D341Med (cell line): ENCODE measurements around the gene SCAANT1.
A peak's percentile ranks its signal among the peaks of the same experiment; 100 is the strongest.

Source experiments
- DNase-seq: peaks from one replicate; pipeline ENCODE4 v3.0.0; 2012; ENCODE audit warnings: low spot score

Gene SCAANT1

GRCh38 chr3:63934041-63934866, 22.1 kb upstream of the SCAANT1 start:
- no peak for DNase-seq

GRCh38 chr3:63933459-63933858, 21.3 kb upstream of the SCAANT1 start:
- no peak for DNase-seq

DNA sequence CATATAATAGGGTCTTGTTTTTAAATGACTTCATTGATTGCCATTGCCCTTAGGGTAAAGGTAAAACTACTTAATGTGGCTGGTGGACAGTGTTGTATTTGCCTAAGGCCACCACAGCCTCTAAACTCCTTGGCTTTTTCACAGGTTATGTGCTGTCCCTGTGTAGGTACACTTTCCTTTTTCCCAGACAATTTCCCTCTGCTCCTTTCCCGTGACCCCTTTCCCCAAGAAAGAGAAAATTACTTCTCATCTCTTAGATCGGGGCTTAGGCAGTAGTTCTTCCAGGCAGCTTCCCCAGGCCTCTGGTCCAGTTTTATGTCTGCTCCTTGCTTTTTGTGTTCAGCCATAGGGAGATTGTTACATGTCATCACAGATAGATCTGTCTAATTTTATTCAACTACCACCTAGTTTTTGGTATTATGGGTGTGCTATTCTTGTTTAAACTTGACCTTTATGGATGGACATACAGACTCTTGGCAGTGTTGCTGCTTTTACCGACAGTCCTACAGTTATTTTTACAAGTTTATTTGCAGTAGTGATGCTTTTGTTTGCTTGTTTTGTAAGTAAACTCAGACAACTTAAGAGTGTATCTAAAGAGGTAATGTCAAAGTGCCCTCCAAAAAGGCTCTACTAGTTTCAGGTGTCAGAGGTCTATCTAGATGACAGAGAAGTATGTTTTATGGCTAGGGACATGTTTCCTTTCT, 20.5 kb upstream of the SCAANT1 start:
- no peak for DNase-seq

- peak; percentile 40 for DNase-seq
These were observed 19.1 kb upstream of the SCAANT1 start for GRCh38 chr3:63931290-63931689.

- DNase-seq, result no peak
These were observed 15.5 kb upstream of the SCAANT1 start for GRCh38 chr3:63927422-63928280.

GRCh38 chr3:63926309-63926708, 14.1 kb upstream of the SCAANT1 start:
- no peak for DNase-seq

DNA sequence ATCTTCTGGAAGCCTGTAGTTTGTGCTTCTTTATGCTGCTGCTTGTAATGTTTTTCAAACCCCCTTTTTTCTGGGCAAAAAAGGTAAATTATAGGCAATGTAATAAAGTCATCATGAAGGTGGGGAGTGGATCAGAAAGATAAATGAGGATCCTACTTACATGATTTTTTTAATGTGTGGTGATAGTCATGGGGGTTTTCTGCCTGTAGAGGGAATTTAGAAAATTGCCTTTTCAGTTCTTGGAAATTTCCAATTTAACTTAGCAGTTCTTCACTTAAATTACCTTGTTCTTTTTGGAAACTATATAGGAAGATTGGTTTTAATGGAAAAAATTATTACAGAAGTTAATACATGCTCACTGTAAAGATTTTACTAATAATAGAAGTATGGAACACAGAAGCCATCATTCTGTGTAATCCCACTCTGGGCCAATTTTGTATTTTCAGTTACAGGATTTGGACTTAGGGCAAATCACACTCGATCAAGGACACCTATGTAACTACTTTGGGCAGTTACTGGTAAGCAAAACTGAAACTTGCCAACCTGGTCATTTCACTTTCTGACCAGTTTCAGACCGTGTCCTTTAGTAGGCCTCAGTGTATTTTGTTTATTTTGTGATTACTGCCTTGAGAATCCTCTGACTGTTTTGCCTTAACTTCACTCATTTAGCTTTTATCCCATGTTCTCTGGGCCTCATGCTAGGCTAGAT, 10.5 kb upstream of the SCAANT1 start:
- no peak for DNase-seq

GRCh38 chr3:63921741-63922482, 9.7 kb upstream of the SCAANT1 start:
- DNase-seq, result no peak

DNA sequence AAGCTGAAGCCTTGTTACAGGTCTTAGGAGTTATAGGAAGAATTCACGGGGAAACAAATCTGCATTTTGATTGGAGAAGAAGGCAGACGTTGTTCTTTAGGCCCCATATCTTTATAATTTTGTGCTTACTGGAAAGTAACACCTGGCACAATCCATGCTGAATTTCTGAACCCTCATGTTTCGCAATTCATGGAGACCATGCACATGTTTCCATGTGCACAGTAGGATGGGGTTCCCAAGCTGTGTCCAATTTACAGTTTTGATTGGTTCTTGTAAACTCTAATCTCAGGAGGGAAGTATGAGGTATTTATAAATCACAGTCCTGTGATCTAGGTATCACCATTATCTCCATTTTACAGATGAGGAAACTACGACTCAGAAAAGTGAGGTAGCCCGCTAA, 7.8 kb upstream of the SCAANT1 start:
- DNase-seq, result no peak

DNA sequence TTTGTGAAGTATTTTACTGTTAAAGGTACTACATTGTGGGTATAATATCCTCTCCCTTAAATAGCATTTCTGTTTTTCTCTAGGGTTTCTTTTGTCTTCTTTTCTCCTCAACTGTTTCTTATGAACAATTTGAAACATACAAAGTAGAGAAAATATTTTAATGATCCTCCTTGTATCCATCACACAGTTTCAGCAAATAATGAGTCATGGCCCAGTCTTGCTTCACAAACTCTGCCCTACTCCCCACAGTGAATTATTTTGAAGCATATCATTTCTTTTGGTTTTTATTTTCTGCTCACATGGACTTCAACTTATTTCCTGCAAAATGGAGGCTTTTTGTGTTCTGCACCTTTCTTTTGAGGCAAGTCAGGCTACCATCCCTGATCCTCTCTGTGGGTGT, 6.1 kb upstream of the SCAANT1 start:
- no peak for DNase-seq

DNA sequence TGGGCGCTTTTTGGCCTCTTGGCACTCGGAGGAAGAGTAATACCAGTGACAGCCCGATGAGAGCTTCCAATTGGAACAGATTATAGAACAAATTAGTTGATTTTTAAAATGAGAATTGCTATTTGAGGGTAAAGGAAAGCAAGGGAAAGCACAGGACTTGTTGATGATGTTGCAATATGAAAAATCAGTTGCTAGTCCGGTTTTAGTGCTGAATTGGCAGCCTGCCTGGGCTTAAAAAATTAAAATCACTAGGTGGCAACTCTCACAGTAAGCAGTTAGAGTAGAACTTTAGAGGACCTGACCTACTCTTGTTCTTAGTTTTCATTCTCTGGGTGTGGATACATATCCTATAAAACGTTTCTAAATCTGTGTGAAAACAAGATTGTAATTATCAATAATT, 2.1 kb upstream of the SCAANT1 start:
- no peak for DNase-seq

DNA sequence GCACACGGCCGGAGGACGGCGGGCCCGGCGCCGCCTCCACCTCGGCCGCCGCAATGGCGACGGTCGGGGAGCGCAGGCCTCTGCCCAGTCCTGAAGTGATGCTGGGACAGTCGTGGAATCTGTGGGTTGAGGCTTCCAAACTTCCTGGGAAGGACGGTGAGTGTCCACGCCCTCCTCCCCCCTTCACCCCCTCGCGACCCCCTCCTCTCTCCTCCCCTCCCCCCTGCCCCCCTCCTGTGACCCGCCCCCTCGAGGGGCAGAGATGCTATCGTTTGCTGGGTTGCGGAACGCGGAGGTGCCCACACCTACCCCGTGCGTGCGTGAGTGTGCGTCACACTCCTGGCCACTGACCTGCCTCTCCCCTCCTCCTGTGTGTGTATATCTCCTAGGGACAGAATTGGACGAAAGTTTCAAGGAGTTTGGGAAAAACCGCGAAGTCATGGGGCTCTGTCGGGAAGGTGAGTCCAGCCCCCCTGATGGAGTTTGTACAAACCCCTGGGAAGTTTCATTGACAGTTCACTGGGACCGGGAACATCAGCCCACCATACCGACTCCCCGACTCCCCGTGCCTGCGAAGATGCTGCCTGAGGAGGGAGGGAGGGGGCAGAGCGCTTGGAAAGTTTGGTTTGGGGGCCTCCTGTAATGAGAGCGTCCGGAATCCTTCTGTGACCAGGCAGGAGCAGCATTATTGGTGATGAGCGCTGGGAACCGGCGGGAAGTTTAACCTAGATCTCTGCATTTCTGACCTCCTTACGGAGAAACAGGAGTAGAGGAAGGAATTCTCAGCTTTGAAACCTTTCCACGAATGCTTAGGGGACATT, 795 bp upstream of the SCAANT1 start:
- DNase-seq, result peak; percentile 33

GRCh38 chr3:63911509-63911872, 692 bp downstream of the SCAANT1 start:
- DNase-seq, result no peak

DNA sequence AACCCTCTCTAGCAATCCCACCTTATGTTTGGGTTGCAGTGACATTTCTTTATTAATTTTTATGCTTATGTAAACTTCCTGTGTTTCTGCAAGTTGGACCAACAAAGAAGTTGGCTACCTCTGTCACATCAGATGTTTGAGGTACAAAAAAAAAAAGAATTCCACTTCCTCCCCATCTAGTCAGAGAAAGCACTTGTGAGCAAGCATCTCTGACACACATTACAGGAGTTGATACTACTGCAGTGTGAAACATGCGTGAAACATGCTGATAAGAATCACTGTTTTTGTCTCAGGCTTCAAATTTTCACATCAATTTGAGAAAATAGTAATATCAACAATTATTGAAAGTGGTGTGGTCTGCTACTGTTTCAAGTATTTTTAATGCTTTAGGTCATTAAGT, 1.3 kb downstream of the SCAANT1 start:
- DNase-seq, result no peak

- DNase-seq, result no peak
These were observed 2.2 kb downstream of the SCAANT1 start for GRCh38 chr3:63910001-63910400.

DNA sequence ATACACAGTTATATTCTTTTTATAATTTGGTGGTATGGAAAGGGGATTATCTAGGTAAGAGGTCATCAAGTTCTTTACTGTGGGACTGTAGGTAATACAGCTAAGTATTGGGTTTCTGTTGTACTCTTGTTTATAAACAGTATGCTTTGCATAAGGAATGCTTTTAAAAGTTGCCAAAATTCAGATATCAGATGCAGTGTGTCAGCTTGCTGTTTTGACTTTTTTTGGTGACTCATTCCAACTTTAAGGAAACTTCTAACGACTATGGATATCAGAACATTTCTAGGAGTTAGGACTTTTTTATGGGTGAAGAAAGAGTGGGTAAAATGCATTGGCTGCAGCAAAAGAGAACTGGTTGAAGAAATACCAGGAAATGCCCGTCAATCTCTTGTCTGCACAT, 2.8 kb downstream of the SCAANT1 start:
- DNase-seq, result no peak

- DNase-seq, result no peak
These were observed 3.4 kb downstream of the SCAANT1 start for GRCh38 chr3:63908776-63909175.

- DNase-seq, result no peak
These were observed 4.0 kb downstream of the SCAANT1 start for GRCh38 chr3:63908081-63908736.

GRCh38 chr3:63905731-63906620, 6.2 kb downstream of the SCAANT1 start:
- no peak for DNase-seq
